ENCODE measurements around the gene GDPGP1.
A peak's percentile ranks its signal among the peaks of the same experiment; 100 is the strongest.

Gene GDPGP1

DNA sequence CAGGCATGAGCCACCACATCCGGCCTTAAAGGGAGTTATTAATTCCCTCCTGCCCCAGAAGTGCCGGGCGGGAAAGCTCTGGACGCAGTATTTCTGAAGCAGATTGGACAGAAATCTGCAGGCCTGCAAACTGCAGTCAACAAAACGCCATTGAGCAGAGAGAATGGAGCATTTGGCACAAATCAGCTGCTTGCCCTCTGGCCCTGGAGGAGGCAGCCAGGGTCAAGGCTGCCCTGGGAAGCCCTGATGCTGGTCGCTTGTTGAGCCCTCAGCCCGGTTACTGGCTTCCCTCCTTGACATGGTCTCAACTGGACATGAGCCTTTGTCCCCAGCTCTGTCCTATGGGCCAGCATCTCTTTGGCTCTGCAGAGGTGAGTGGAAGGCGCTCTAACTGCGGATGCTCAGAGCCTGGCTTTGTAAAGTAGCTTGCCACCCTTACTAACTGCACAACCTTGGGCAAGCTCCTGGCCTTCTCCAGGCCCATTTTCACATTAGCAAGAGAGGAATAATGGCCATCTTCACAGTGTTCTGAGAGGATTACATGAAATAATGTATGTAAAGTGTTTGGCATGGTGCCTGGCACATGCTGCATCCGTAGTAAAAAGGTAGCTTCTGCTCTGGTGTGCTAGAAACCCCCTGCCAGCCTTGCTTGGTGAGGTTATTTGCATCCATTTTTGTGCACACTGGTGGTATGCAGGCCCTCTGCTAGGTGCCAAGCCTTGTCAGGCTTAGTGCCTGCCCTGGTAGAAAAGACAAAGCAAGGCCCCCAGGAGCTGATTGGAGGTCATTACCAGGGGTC lies 28.8 kb upstream of the GDPGP1 start:
- no peak for DNase-seq

DNA sequence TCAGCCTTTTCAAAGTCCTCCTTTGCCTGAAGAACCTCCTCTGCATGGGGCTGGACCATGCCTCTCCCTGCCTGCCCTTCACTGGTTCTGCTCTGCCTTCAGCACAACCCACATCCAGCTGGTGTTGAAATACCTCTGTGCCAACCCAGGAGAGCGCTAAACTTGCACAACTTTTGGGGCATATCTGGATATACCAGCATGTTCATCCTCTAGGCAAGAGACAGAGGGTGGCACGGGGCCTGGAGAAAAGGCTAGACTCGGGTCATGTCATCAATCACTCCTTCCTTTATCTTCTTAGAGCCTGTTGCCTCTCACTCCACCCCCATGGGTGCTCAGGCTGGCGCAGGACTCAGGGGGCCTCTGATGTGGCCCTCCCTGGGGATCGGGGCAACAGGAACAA lies 28.1 kb upstream of the GDPGP1 start:
- no peak for DNase-seq

GRCh38 chr15:90207252-90207651 lies 26.8 kb upstream of the GDPGP1 start:
- no peak for DNase-seq

DNA sequence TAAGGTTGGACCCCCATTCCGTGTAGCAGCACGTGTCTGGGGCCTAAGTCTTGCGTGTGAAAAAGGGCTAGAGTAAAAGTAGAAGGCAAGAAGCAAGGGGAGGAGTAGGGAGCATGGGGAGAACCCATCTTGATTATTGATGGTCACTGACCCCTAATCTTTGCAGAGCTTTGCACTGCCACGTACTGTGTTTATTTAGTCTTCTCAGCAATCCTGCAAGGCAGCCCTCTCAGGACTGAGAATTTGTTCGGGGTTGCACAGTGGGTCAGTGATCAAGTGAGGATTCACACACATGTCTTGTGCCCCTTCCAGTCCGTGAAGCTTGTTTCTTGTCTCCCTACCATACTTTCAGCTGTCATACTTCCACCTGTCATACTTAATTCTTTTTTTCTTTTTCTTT lies 25.7 kb upstream of the GDPGP1 start:
- DNase-seq, result no peak

- DNase-seq, result no peak
Observed at GRCh38 chr15:90209591-90209990, 24.4 kb upstream of the GDPGP1 start.

GRCh38 chr15:90210593-90210992 lies 23.4 kb upstream of the GDPGP1 start:
- no peak for DNase-seq

- no peak for DNase-seq
Observed at GRCh38 chr15:90211009-90211408, 23.0 kb upstream of the GDPGP1 start.

GRCh38 chr15:90211440-90212143 lies 22.4 kb upstream of the GDPGP1 start:
- peak; percentile 49 for DNase-seq

DNA sequence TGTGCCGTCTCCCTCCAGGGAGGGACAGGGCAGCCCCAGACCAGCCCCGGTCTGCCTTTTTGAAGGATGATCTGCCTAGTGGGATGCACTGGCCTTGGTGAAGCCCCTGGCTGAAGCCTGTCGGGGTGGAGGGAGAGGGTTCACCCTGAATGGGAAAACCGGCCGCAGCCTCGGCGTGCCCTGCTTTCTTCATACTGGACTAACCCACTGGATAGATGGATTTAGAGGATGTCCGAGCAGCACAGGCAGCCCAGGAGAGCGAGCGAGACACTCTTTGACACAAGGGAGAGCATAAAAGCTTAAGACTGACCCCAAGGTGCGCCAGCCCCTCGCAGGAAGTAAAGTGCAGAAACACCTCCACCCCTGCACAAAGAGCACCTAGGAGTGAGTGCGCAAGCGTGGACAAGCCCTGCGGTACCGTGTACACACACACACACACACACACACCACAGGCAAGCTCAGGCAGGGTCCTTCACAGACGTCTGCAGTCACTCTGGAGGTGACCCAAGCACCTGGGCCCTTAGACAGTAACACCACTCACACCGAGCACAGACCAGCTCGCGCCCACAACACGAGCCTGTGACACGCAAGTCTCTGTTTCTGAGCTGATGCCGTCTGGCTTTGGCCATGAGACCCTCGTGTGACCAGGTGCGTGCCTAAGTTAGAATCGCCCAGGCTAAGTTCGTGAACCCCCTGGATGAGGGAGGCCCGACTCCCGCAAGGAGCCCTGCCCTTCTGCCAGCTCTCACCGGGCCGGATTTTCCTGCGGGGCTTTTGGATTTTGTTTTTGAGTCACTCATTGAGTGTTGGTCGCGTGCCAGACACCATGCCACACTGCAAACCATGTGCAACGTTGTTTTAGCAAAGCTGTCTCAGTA lies 21.5 kb upstream of the GDPGP1 start:
- no peak for DNase-seq

DNA sequence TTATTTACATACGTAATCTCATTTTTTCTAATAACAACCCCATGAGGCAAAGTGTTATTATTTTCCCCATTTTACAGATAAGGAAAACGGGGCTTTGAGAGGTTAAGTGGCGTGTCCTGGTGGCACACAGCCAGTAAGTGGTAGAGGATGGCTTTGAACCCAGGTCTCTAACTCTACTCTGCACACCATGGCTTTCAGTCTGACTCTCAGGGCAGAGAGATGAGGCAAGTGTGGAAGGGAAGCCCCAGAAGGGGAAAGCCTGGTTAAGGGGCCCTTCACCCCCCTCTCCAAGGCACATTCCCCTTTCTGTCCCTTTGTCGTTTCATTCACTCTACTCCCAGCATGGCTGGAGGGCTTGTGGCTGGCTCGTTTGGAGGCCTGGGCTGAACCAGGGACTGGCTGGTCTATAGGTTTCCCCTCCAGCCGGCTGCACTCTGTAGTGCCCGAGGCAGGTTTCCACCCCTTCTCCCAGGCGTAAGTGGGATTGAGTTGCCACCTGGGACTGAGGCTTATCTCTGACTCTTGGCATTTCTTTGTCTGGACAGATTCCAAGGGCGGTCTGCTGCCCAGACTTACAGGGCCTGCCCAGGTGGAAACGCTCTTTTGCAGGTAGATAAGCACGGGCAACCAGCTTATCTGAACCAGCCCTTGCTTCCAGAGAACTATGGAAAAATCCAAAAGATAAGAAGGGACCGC lies 20.7 kb upstream of the GDPGP1 start:
- no peak for DNase-seq

DNA sequence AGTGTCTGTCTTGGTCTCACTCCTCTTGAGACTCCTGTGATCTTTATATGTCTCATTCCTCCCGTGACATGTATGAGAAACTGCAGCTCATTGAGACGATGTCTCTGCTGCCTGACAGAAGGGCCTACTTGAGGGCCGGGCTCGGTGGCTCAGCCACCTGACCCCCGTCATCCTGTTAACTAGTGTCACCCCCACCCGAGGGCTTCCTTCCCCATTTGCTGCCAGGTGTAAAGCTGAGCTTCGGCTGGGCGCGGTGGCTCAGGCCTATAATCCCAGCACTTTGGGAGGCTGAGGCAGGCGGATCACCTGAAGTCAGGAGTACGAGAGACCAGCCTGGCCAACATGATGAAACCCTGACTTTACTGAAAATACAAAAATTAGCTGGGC lies 20.2 kb upstream of the GDPGP1 start:
- no peak for DNase-seq

- DNase-seq, result no peak
Observed at GRCh38 chr15:90214553-90215196, 19.3 kb upstream of the GDPGP1 start.

- no peak for DNase-seq
Observed at GRCh38 chr15:90217671-90218394, 16.2 kb upstream of the GDPGP1 start.

- DNase-seq, result no peak
Observed at GRCh38 chr15:90219421-90220141, 14.4 kb upstream of the GDPGP1 start.

DNA sequence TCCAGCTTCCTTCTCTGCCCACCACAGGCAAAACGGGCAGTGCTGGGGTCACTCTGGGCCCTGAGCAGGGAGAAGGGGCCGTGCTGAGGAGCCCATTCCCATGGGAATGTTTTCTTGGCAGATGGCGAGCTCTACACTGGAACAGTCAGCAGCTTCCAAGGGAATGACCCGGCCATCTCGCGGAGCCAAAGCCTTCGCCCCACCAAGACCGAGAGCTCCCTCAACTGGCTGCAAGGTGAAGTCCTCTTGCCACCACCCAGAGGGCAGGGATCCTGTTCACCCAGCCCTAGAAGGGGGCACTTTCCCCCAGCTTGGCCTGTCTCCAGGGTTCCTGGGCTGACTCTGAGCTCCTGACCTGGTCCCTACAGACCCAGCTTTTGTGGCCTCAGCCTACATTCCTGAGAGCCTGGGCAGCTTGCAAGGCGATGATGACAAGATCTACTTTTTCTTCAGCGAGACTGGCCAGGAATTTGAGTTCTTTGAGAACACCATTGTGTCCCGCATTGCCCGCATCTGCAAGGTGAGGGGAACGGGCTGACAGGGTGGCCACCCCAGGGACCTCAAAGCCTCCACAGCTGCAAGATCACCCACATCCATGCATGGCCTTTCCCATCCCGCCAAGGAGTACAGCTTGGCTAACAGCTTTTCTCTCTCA lies 12.6 kb upstream of the GDPGP1 start:
- peak; percentile 80 for DNase-seq

DNA sequence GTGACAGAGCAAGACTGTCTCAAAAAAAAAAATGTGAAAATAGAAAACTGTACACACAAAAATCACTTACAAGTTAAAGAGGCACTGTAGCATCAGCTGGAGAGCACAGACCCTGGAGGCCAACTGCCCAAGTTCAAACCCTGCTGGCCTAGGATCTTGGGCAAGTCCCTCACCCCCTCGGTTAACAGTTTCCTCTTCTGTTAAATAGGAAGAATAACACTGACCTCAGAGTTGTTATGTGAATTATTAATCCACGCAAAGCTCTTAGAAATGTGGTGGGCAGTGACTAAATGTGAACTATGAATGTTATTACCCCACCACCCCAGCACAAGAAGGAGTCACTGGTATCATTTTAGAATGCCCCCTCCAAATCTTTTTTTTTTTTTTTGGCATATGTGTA lies 11.5 kb upstream of the GDPGP1 start:
- no peak for DNase-seq

GRCh38 chr15:90223441-90224165 lies 10.4 kb upstream of the GDPGP1 start:
- no peak for DNase-seq

- no peak for DNase-seq
Observed at GRCh38 chr15:90225047-90225446, 9.0 kb upstream of the GDPGP1 start.

GRCh38 chr15:90225504-90226234 lies 8.3 kb upstream of the GDPGP1 start:
- DNase-seq, result no peak
